CD14-positive monocyte (primary cell): ENCODE results near the gene TSSK2. TPM values are rescaled to one million over a fixed set of nuclear protein-coding genes. Genes with fewer than 3 reads are reported as not detected.
"Not testable (repeated sequence)": the region's sequence is repeated elsewhere in the genome, so short reads cannot be mapped to it uniquely, and the experiment has no call there.

Source experiments
- DNase-seq, 3 donors: peaks; one replicate each; pipeline ENCODE4 v3.0.0-alpha.2; 2011 to 2022
- H2AFZ ChIP-seq: 2 replicates; pipeline ENCODE4 v1.6.0; 2012; ENCODE audit warnings: mild to moderate bottlenecking, low read depth, low read length, inconsistent platforms; ENCODE audit not compliant: insufficient read depth, poor library complexity, severe bottlenecking
- H3K27ac ChIP-seq, 2 donors: 1 replicate in 1 of 2; 2 replicates in 1 of 2; pipeline ENCODE4 v1.5.1; 2012 to 2013; ENCODE audit warnings: low read length in 2 of 2, control low read depth in 1 of 2, inconsistent platforms in 1 of 2, low read depth in 1 of 2, mild to moderate bottlenecking in 1 of 2
- H3K27me3 ChIP-seq, 2 donors: one replicate each; pipeline versions ENCODE4 v1.6.0 to v1.6.1; 2011 to 2013; ENCODE audit warnings: low read length in 2 of 2; ENCODE audit not compliant: control insufficient read depth in 2 of 2, insufficient read depth in 2 of 2
- H3K36me3 ChIP-seq, 2 donors: replicated peaks in 1 of 2; 1 replicate in 1 of 2; 2 replicates in 1 of 2; pipeline versions ENCODE4 v1.5.1 to v1.6.1; 2012 to 2013; ENCODE audit warnings: low read length in 2 of 2, control low read depth in 1 of 2, inconsistent platforms in 1 of 2, mild to moderate bottlenecking in 1 of 2; ENCODE audit not compliant: insufficient read depth in 2 of 2, control insufficient read depth in 1 of 2
- H3K4me1 ChIP-seq, 2 donors: 1 replicate in 1 of 2; 2 replicates in 1 of 2; pipeline versions ENCODE4 v1.5.1 to v1.6.1; 2012 to 2013; ENCODE audit warnings: low read length in 2 of 2, control low read depth in 1 of 2, inconsistent platforms in 1 of 2, mild to moderate bottlenecking in 1 of 2, moderate library complexity in 1 of 2; ENCODE audit not compliant: insufficient read depth in 2 of 2, control insufficient read depth in 1 of 2
- H3K4me2 ChIP-seq: replicated peaks from 2 replicates; pipeline ENCODE3; 2012; ENCODE audit warnings: low read length, moderate library complexity, mild to moderate bottlenecking; ENCODE audit not compliant: poor library complexity, severe bottlenecking; ENCODE audit errors: extremely low read depth
- H3K4me3 ChIP-seq, 3 experiments: fragments of 200-600 bp in 1 of 3; sonication (generic) in 1 of 3; replicated peaks in 1 of 3; 1 replicate in 2 of 3; 2 replicates in 1 of 3; pipeline ENCODE4 v1.5.1; 2011 to 2013; ENCODE audit warnings: low read length in 3 of 3, mild to moderate bottlenecking in 3 of 3, control low read depth in 2 of 3, low read depth in 2 of 3, inconsistent platforms in 1 of 3, moderate library complexity in 1 of 3
- H3K79me2 ChIP-seq: 2 replicates; pipeline ENCODE4 v1.6.0; 2012; ENCODE audit warnings: mild to moderate bottlenecking, control low read depth, inconsistent platforms, low read length, moderate library complexity; ENCODE audit not compliant: insufficient read depth
- H3K9ac ChIP-seq: 2 replicates; pipeline ENCODE4 v1.6.0; 2017; ENCODE audit warnings: low read length, mild to moderate bottlenecking; ENCODE audit not compliant: insufficient read depth, poor library complexity, severe bottlenecking
- H3K9me3 ChIP-seq, 2 donors: replicated peaks in 1 of 2; 1 replicate in 1 of 2; 2 replicates in 1 of 2; pipeline versions ENCODE4 v1.5.1 to v1.6.1; 2012 to 2013; ENCODE audit warnings: low read length in 2 of 2, control low read depth in 1 of 2; ENCODE audit not compliant: control insufficient read depth in 1 of 2, insufficient read depth in 1 of 2
- H4K20me1 ChIP-seq: 2 replicates; pipeline ENCODE4 v1.6.0; 2012; ENCODE audit warnings: mild to moderate bottlenecking, low read length, control low read depth, moderate library complexity; ENCODE audit not compliant: insufficient read depth
- H3K27ac Mint-ChIP-seq, 7 donors: one replicate each; pipeline ENCODE4 v1.8.0; 2020; ENCODE audit warnings: mild to moderate bottlenecking in 7 of 7, mixed read lengths in 7 of 7, moderate library complexity in 6 of 7, inconsistent platforms in 2 of 7
- H3K27me3 Mint-ChIP-seq, 3 donors: one replicate each; pipeline ENCODE4 v1.8.0; 2021 to 2022; ENCODE audit warnings: low read depth in 3 of 3, mild to moderate bottlenecking in 3 of 3, mixed read lengths in 3 of 3, moderate library complexity in 3 of 3, inconsistent platforms in 1 of 3
- H3K36me3 Mint-ChIP-seq, 2 donors: one replicate each; pipeline ENCODE4 v1.8.0; 2020; ENCODE audit warnings: mixed read lengths in 2 of 2, inconsistent platforms in 1 of 2, mild to moderate bottlenecking in 1 of 2
- H3K4me1 Mint-ChIP-seq: one replicate; pipeline ENCODE4 v1.8.0; 2020; ENCODE audit warnings: mild to moderate bottlenecking, mixed read lengths
- H3K4me3 Mint-ChIP-seq, 2 donors: one replicate each; pipeline ENCODE4 v1.8.0; 2020; ENCODE audit warnings: mild to moderate bottlenecking in 2 of 2, mixed read lengths in 2 of 2, moderate library complexity in 1 of 2
- H3K9me3 Mint-ChIP-seq, 7 donors: one replicate each; pipeline ENCODE4 v1.8.0; 2020 to 2022; ENCODE audit warnings: mixed read lengths in 7 of 7, mild to moderate bottlenecking in 6 of 7, moderate library complexity in 6 of 7, inconsistent platforms in 2 of 7
- WGBS: methylation state at CpG from one replicate; pipeline ENCODE4 v1.1.5; 2013; ENCODE audit warnings: missing lambda C conversion rate; ENCODE audit not compliant: insufficient coverage; 5-methylcytosine and 5-hydroxymethylcytosine counted together
- intact Hi-C, 2 donors: fragments of 100-400 bp; cut with micrococcal nuclease; formaldehyde crosslinking; loops; one replicate each; pipeline versions ENCODE4 v1.15.0 to v1.15.1; 2023
- polyA plus RNA-seq, 3 donors: library from polyadenylated mRNA; depleted of rRNA in 1 of 3; unstranded in 2 of 3; stranded (reverse) in 1 of 3; fragments of 300-500 nt in 2 of 3; fragments of >200 nt in 1 of 3; fragmentation: Illumina TruSeq in 2 of 3; gene quantifications; 1 replicate in 2 of 3; 2 replicates in 1 of 3; pipeline ENCODE4 v1.2.3, GENCODE V29; 2012 to 2021
- TF ChIP-seq, protein P1 (sequence below): fragments of 200-600 bp; IDR thresholded peaks from one replicate; pipeline ENCODE4 v1.8.0; 2022; ENCODE audit warnings: antibody characterized with exemption, mild to moderate bottlenecking

The TSSK2 gene
- polyA plus RNA-seq, 3 donors: 0.04 TPM; not detected in 2

DNA sequence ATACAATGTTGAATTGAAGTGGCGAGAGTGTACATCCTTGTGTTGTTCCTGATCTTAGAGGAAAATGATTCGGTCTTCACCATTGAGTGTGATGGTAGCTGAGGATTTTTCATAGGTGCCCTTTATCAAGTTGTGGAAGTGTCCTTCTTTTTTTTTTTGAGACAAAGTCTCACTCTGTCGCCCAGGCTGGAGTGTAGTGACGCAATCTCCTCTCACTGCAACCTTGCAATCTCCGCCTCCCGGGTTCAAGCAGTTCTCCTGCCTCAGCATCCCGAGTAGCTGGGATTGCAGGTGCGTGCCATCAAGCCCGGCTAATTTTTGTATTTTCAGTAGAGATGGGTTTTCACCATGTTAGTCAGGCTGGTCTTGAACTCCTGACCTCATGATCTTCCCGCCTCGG, 27.5 kb downstream of the TSSK2 start:
- DNase-seq, H3K4me3 ChIP-seq, H3K4me2 ChIP-seq, H3K36me3 Mint-ChIP-seq, H3K4me3 Mint-ChIP-seq, intact Hi-C loops, H3K9ac ChIP-seq, H3K79me2 ChIP-seq, H3K36me3 ChIP-seq, H3K9me3 Mint-ChIP-seq, H3K9me3 ChIP-seq, H2AFZ ChIP-seq, H3K27ac ChIP-seq, H3K27me3 ChIP-seq, H4K20me1 ChIP-seq: not testable (repeated sequence)
- Mint-ChIP-seq H3K4me1 (peaks cover 23% of the 10 kb centered on the region), H3K27ac (peak overlapping the region in 1 of 7 donors; percentile 68), H3K27me3 (peaks cover 5 to 20% (median 17%) of the 10 kb centered on the region in 3 donors)
- WGBS: 87% methylated on average over 6 of the region's 11 CpGs
- peaks cover 9 to 18% of the 10 kb centered on the region in 2 donors for H3K4me1 ChIP-seq

DNA sequence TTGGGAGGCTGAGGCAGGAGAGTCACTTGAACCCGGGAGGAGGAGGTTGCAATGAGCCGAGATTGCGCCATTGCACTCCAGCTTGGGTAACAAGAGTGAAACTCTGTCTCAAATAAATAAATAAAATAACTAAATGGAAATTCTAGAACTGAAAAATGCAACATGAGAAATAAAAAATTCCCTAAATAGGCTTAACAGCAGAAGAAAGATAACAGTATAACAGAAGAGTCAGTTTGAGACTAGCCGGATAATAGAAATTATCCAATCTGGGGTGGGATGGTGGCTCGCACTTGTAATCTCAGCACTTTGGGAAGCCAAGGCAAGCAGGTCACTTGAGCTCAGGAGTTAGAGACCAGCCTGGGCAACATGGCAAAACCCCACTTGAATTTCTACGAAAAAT, 33.3 kb downstream of the TSSK2 start:
- DNase-seq: no peak
- H3K4me1 ChIP-seq: peaks cover 2 to 10% of the 10 kb centered on the region in 2 donors
- H3K4me3 ChIP-seq: no peak overlapping the region
- intact Hi-C loops: no loop called here
- H3K36me3 ChIP-seq: no peaks in the 10 kb centered on the region
- Mint-ChIP-seq H3K27ac (no peak overlapping the region), H3K4me3 (no peak overlapping the region), H3K36me3 (peaks cover 0 to 4% of the 10 kb centered on the region in 2 donors), H3K9me3 (peaks cover 0 to 20% (median 7%) of the 10 kb centered on the region in 7 donors), H3K4me1 (peaks cover 15% of the 10 kb centered on the region), H3K27me3 (peaks cover 30 to 52% (median 42%) of the 10 kb centered on the region in 3 donors)
- TF ChIP-seq, protein P1, sequence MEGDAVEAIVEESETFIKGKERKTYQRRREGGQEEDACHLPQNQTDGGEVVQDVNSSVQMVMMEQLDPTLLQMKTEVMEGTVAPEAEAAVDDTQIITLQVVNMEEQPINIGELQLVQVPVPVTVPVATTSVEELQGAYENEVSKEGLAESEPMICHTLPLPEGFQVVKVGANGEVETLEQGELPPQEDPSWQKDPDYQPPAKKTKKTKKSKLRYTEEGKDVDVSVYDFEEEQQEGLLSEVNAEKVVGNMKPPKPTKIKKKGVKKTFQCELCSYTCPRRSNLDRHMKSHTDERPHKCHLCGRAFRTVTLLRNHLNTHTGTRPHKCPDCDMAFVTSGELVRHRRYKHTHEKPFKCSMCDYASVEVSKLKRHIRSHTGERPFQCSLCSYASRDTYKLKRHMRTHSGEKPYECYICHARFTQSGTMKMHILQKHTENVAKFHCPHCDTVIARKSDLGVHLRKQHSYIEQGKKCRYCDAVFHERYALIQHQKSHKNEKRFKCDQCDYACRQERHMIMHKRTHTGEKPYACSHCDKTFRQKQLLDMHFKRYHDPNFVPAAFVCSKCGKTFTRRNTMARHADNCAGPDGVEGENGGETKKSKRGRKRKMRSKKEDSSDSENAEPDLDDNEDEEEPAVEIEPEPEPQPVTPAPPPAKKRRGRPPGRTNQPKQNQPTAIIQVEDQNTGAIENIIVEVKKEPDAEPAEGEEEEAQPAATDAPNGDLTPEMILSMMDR: no peak
- 100% methylated on average over 3 of the region's 6 CpGs for WGBS
- peaks cover 12 to 31% of the 10 kb centered on the region in 2 donors for H3K27me3 ChIP-seq
- no peak overlapping the region for H2AFZ ChIP-seq
- H3K4me2 ChIP-seq: no peak overlapping the region
- no peak overlapping the region for H3K9ac ChIP-seq
- H3K79me2 ChIP-seq: no peaks in the 10 kb centered on the region
- peaks cover 0 to 12% of the 10 kb centered on the region in 2 donors for H3K9me3 ChIP-seq
- no peak overlapping the region for H3K27ac ChIP-seq
- H4K20me1 ChIP-seq: no peaks in the 10 kb centered on the region
